A673 (cell line): ENCODE measurements around the gene PLA2G5.

Experiments
- EZH2 ChIP-seq: fragments of 200-600 bp; sonication (generic); IDR thresholded peaks from 2 replicates; pipeline ENCODE4 v1.6.1; 2017; ENCODE audit warnings: borderline replicate concordance, low read depth, mild to moderate bottlenecking, mixed read lengths, antibody characterized with exemption, low read length; ENCODE audit not compliant: poor library complexity, severe bottlenecking
- TF ChIP-seq, protein P1 (sequence below): fragments of 300-800, 200-600 bp; sonication (generic); conservative IDR thresholded peaks from 2 replicates; pipeline ENCODE4 v1.5.1; 2017; ENCODE audit warnings: low read depth, mild to moderate bottlenecking, antibody characterized with exemption, low read length, moderate library complexity, mixed read lengths

DNA sequence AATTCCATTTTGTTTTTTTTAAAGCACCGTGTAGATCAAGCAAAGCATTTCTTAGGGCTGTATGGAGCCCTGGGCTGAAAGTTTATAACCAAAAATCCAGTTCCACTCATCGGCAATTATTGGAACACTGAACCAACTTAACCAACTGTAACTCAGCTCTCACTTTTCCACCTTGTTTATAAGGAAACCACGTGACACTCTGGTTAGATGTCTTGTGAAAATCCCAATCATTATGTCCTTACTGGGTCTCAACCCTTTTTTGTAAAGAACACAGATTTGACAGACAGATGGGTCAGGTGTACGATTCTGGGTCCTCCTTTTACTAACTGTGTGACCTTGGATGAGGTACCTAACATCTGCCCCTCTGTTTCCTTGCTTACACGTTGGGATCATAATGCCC, 6.2 kb downstream of the PLA2G5 start:
- TF ChIP-seq, protein P1, sequence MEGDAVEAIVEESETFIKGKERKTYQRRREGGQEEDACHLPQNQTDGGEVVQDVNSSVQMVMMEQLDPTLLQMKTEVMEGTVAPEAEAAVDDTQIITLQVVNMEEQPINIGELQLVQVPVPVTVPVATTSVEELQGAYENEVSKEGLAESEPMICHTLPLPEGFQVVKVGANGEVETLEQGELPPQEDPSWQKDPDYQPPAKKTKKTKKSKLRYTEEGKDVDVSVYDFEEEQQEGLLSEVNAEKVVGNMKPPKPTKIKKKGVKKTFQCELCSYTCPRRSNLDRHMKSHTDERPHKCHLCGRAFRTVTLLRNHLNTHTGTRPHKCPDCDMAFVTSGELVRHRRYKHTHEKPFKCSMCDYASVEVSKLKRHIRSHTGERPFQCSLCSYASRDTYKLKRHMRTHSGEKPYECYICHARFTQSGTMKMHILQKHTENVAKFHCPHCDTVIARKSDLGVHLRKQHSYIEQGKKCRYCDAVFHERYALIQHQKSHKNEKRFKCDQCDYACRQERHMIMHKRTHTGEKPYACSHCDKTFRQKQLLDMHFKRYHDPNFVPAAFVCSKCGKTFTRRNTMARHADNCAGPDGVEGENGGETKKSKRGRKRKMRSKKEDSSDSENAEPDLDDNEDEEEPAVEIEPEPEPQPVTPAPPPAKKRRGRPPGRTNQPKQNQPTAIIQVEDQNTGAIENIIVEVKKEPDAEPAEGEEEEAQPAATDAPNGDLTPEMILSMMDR: no peak
- no peak for TF ChIP-seq EZH2
